GM23338 (cell line): ENCODE results near the gene TMEM255B. TPM values are rescaled to one million over a fixed set of nuclear protein-coding genes. Genes with fewer than 3 reads are reported as not detected.

Experiments used
- ATAC-seq: fragments of 200-7000 bp; cut with Tn5 transposase; 3 replicates; pipeline ENCODE4 v1.9.1; 2020
- DNase-seq: peaks from one replicate; pipeline ENCODE4 v3.0.0-alpha.2; 2015; ENCODE audit warnings: low spot score
- H2AFZ ChIP-seq: fragments of 200-600 bp; sonication (generic); 2 replicates; pipeline ENCODE4 v1.8.0; 2016; ENCODE audit warnings: antibody characterized with exemption, mild to moderate bottlenecking, moderate library complexity
- H3F3A ChIP-seq: fragments of 200-600 bp; sonication (generic); replicated peaks from 2 replicates; pipeline ENCODE4 v1.8.0; 2017; ENCODE audit warnings: antibody characterized with exemption, mixed run types, low read depth
- H3K27ac ChIP-seq: fragments of 200-600 bp; sonication (generic); 2 replicates; pipeline ENCODE4 v1.6.1; 2016; ENCODE audit warnings: low read depth
- H3K27me3 ChIP-seq: fragments of 200-600 bp; sonication (generic); 2 replicates; pipeline ENCODE4 v1.8.0; 2016; ENCODE audit warnings: mild to moderate bottlenecking, mixed run types, moderate library complexity; ENCODE audit not compliant: insufficient read depth
- H3K36me3 ChIP-seq: fragments of 200-600 bp; sonication (generic); 2 replicates; pipeline ENCODE4 v1.8.0; 2016; ENCODE audit warnings: mild to moderate bottlenecking; ENCODE audit not compliant: insufficient read depth
- H3K4me1 ChIP-seq: fragments of 200-600 bp; sonication (generic); 2 replicates; pipeline ENCODE4 v1.8.0; 2016; ENCODE audit warnings: mild to moderate bottlenecking, moderate library complexity; ENCODE audit not compliant: insufficient read depth
- H3K4me2 ChIP-seq: fragments of 200-600 bp; sonication (generic); 2 replicates; pipeline ENCODE4 v1.7.1; 2017; ENCODE audit warnings: mixed run types
- H3K4me3 ChIP-seq: fragments of 200-600 bp; sonication (generic); 2 replicates; pipeline ENCODE4 v1.6.1; 2016; ENCODE audit warnings: mixed run types
- H3K79me2 ChIP-seq: fragments of 200-600 bp; sonication (generic); replicated peaks from 2 replicates; pipeline ENCODE4 v1.8.0; 2017; ENCODE audit warnings: mild to moderate bottlenecking; ENCODE audit not compliant: insufficient read depth
- H3K9me2 ChIP-seq: fragments of 200-600 bp; sonication (generic); 2 replicates; pipeline ENCODE4 v1.8.0; 2017; ENCODE audit not compliant: insufficient read depth
- H4K20me1 ChIP-seq: fragments of 200-600 bp; sonication (generic); replicated peaks from 2 replicates; pipeline ENCODE4 v1.8.0; 2017; ENCODE audit warnings: mild to moderate bottlenecking; ENCODE audit not compliant: insufficient read depth
- H3K27ac Mint-ChIP-seq: 2 replicates; pipeline ENCODE4 v1.8.0; 2020; ENCODE audit warnings: inconsistent platforms, mild to moderate bottlenecking, moderate library complexity, mixed read lengths
- H3K27me3 Mint-ChIP-seq: 3 replicates; pipeline ENCODE4 v1.8.0; 2022; ENCODE audit warnings: low read depth, mild to moderate bottlenecking, moderate library complexity, mixed read lengths, inconsistent platforms; ENCODE audit not compliant: insufficient read depth, poor library complexity
- H3K36me3 Mint-ChIP-seq: 3 replicates; pipeline ENCODE4 v1.8.0; 2021; ENCODE audit warnings: low read depth, mild to moderate bottlenecking, inconsistent platforms, moderate library complexity, mixed read lengths
- H3K4me1 Mint-ChIP-seq: 3 replicates; pipeline ENCODE4 v1.8.0; 2020; ENCODE audit warnings: mild to moderate bottlenecking, inconsistent platforms, mixed read lengths
- H3K4me3 Mint-ChIP-seq: 3 replicates; pipeline ENCODE4 v1.8.0; 2021; ENCODE audit warnings: moderate library complexity, mild to moderate bottlenecking, inconsistent platforms, mixed read lengths
- H3K9me3 Mint-ChIP-seq: 3 replicates; pipeline ENCODE4 v1.8.0; 2020; ENCODE audit warnings: moderate library complexity, mild to moderate bottlenecking, inconsistent platforms, mixed read lengths
- EZH2 ChIP-seq: fragments of 200-600 bp; sonication (generic); IDR thresholded peaks from one replicate; pipeline ENCODE4 v1.8.0; 2017; ENCODE audit warnings: antibody characterized with exemption, mild to moderate bottlenecking, low read depth; ENCODE audit not compliant: unreplicated experiment
- JUNB ChIP-seq: IDR thresholded peaks from one replicate; pipeline ENCODE4 v1.6.1; 2016; ENCODE audit warnings: antibody characterized with exemption; ENCODE audit not compliant: unreplicated experiment
- NANOG ChIP-seq: IDR thresholded peaks from 2 replicates; pipeline ENCODE4 v1.6.1; 2016; ENCODE audit warnings: antibody characterized with exemption, borderline replicate concordance
- POLR2AphosphoS5 ChIP-seq: IDR thresholded peaks from 2 replicates; pipeline ENCODE4 v1.6.1; 2016; ENCODE audit warnings: antibody characterized with exemption, low read depth
- ZNF114 ChIP-seq: fragments of 250-450 bp; sonication (Bioruptor Pico); IDR thresholded peaks from 2 replicates; pipeline ENCODE4 v1.5.0; 2020; ENCODE audit warnings: mild to moderate bottlenecking, moderate library complexity
- ZNF331 ChIP-seq: fragments of 250-450 bp; sonication (Bioruptor Pico); IDR thresholded peaks from 2 replicates; pipeline ENCODE4 v1.5.0; 2020; ENCODE audit warnings: low read depth, mild to moderate bottlenecking, moderate library complexity
- polyA plus RNA-seq: library from polyadenylated mRNA; unstranded; fragments of >200 nt; fragmentation: Nextera tagmentation; extraction: Ambion mirVana; gene quantifications from 2 replicates; pipeline ENCODE4 v1.2.1, GENCODE V29; 2016
- total RNA-seq: library from RNA; depleted of rRNA; stranded (reverse); fragments of >200 nt; shearing (Covaris generic); gene quantifications from 2 replicates; pipeline ENCODE4 v1.2.3, GENCODE V29; 2014
- TF ChIP-seq, protein P1 (sequence below), 2 experiments: fragments of 200-600 bp in 1 of 2; sonication (generic) in 1 of 2; conservative IDR thresholded peaks; 2 replicates each; pipeline versions ENCODE4 v1.5.1 to v1.6.1; 2016 to 2017; ENCODE audit warnings: antibody characterized with exemption in 2 of 2, low read depth in 2 of 2, mild to moderate bottlenecking in 2 of 2, moderate library complexity in 1 of 2
- TF ChIP-seq, protein P2 (sequence below): IDR thresholded peaks from one replicate; pipeline ENCODE4 v1.6.1; 2018; ENCODE audit warnings: antibody characterized with exemption; ENCODE audit not compliant: unreplicated experiment
- TF ChIP-seq, protein P3 (sequence below): fragments of 250-450 bp; sonication (Bioruptor Pico); IDR thresholded peaks from 2 replicates; pipeline ENCODE4 v1.5.0; 2020; ENCODE audit warnings: mild to moderate bottlenecking, moderate library complexity
- TF ChIP-seq, protein P4 (sequence below): IDR thresholded peaks from 2 replicates; pipeline ENCODE4 v1.6.1; 2016; ENCODE audit warnings: antibody characterized with exemption

The TMEM255B gene
- total and polyA plus RNA-seq, 2 experiments from 2014 or later = 0.69 to 4.4 TPM

DNA sequence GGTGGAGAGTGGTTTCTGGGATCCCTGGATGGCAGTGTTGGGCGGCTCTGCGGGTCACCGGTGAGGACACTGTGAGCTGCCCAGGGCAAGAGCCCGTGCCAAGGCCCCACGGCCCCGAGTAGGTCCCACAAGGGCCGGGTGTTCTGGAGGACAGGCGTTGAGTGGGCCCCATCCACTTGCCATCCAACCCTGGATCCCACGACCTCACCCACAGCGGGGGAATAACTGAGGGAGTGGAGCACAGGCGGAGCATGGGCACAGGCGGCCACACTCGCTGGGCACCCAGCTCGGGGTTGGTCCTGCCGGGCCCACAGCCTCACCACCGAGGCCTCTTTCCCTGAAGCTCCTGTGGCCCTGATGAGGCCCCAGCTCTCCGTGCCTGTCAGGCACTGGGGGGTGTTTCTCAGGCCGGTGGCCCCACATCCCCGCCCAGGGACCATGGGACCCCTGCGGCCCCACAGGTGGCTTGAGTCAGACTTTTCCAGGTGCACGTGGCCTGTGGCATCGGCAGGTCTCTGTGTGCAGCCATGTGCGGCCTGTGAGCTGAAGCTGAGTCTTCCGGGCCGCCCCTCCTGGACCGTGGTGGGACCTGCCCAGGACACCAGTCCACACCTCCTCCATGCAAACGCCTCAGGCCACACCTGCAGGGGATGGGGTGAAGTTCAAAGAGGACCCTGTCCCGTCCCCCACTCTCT lies 16.6 kb downstream of the TMEM255B start:
- Histone ChIP-seq H3K9me2 (0 out of 2 replicates have a peak, but pooled peaks cover 3% of the 10 kb centered on the region), H2AFZ (no peak overlapping the region), H4K20me1 (no peaks in the 10 kb centered on the region), H3F3A (no peaks in the 10 kb centered on the region), H3K79me2 (no peaks in the 10 kb centered on the region), H3K4me1 (no peaks in the 10 kb centered on the region), H3K4me2 (no peak overlapping the region), H3K4me3 (no peak overlapping the region), H3K27ac (no peak overlapping the region), H3K36me3 (no peaks in the 10 kb centered on the region), H3K27me3 (no peaks in the 10 kb centered on the region)
- no peaks in the 10 kb centered on the region for H3K9me3 Mint-ChIP-seq
- H3K4me3 Mint-ChIP-seq = no peak overlapping the region
- no peaks in the 10 kb centered on the region for H3K36me3 Mint-ChIP-seq
- TF ChIP-seq EZH2 (no peak), ZNF114 (CRISPR knock-in tag) (no peak), JUNB (no peak), POLR2AphosphoS5 (no peak), ZNF331 (CRISPR knock-in tag) (no peak), NANOG (no peak)
- TF ChIP-seq, protein P1, sequence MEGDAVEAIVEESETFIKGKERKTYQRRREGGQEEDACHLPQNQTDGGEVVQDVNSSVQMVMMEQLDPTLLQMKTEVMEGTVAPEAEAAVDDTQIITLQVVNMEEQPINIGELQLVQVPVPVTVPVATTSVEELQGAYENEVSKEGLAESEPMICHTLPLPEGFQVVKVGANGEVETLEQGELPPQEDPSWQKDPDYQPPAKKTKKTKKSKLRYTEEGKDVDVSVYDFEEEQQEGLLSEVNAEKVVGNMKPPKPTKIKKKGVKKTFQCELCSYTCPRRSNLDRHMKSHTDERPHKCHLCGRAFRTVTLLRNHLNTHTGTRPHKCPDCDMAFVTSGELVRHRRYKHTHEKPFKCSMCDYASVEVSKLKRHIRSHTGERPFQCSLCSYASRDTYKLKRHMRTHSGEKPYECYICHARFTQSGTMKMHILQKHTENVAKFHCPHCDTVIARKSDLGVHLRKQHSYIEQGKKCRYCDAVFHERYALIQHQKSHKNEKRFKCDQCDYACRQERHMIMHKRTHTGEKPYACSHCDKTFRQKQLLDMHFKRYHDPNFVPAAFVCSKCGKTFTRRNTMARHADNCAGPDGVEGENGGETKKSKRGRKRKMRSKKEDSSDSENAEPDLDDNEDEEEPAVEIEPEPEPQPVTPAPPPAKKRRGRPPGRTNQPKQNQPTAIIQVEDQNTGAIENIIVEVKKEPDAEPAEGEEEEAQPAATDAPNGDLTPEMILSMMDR (conservative IDR thresholded peaks at IDR 0.05; ENCODE audit: low read depth in 2 of 2) = no peak
- TF ChIP-seq, protein P2, sequence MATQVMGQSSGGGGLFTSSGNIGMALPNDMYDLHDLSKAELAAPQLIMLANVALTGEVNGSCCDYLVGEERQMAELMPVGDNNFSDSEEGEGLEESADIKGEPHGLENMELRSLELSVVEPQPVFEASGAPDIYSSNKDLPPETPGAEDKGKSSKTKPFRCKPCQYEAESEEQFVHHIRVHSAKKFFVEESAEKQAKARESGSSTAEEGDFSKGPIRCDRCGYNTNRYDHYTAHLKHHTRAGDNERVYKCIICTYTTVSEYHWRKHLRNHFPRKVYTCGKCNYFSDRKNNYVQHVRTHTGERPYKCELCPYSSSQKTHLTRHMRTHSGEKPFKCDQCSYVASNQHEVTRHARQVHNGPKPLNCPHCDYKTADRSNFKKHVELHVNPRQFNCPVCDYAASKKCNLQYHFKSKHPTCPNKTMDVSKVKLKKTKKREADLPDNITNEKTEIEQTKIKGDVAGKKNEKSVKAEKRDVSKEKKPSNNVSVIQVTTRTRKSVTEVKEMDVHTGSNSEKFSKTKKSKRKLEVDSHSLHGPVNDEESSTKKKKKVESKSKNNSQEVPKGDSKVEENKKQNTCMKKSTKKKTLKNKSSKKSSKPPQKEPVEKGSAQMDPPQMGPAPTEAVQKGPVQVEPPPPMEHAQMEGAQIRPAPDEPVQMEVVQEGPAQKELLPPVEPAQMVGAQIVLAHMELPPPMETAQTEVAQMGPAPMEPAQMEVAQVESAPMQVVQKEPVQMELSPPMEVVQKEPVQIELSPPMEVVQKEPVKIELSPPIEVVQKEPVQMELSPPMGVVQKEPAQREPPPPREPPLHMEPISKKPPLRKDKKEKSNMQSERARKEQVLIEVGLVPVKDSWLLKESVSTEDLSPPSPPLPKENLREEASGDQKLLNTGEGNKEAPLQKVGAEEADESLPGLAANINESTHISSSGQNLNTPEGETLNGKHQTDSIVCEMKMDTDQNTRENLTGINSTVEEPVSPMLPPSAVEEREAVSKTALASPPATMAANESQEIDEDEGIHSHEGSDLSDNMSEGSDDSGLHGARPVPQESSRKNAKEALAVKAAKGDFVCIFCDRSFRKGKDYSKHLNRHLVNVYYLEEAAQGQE = no peak
- TF ChIP-seq, protein P3, sequence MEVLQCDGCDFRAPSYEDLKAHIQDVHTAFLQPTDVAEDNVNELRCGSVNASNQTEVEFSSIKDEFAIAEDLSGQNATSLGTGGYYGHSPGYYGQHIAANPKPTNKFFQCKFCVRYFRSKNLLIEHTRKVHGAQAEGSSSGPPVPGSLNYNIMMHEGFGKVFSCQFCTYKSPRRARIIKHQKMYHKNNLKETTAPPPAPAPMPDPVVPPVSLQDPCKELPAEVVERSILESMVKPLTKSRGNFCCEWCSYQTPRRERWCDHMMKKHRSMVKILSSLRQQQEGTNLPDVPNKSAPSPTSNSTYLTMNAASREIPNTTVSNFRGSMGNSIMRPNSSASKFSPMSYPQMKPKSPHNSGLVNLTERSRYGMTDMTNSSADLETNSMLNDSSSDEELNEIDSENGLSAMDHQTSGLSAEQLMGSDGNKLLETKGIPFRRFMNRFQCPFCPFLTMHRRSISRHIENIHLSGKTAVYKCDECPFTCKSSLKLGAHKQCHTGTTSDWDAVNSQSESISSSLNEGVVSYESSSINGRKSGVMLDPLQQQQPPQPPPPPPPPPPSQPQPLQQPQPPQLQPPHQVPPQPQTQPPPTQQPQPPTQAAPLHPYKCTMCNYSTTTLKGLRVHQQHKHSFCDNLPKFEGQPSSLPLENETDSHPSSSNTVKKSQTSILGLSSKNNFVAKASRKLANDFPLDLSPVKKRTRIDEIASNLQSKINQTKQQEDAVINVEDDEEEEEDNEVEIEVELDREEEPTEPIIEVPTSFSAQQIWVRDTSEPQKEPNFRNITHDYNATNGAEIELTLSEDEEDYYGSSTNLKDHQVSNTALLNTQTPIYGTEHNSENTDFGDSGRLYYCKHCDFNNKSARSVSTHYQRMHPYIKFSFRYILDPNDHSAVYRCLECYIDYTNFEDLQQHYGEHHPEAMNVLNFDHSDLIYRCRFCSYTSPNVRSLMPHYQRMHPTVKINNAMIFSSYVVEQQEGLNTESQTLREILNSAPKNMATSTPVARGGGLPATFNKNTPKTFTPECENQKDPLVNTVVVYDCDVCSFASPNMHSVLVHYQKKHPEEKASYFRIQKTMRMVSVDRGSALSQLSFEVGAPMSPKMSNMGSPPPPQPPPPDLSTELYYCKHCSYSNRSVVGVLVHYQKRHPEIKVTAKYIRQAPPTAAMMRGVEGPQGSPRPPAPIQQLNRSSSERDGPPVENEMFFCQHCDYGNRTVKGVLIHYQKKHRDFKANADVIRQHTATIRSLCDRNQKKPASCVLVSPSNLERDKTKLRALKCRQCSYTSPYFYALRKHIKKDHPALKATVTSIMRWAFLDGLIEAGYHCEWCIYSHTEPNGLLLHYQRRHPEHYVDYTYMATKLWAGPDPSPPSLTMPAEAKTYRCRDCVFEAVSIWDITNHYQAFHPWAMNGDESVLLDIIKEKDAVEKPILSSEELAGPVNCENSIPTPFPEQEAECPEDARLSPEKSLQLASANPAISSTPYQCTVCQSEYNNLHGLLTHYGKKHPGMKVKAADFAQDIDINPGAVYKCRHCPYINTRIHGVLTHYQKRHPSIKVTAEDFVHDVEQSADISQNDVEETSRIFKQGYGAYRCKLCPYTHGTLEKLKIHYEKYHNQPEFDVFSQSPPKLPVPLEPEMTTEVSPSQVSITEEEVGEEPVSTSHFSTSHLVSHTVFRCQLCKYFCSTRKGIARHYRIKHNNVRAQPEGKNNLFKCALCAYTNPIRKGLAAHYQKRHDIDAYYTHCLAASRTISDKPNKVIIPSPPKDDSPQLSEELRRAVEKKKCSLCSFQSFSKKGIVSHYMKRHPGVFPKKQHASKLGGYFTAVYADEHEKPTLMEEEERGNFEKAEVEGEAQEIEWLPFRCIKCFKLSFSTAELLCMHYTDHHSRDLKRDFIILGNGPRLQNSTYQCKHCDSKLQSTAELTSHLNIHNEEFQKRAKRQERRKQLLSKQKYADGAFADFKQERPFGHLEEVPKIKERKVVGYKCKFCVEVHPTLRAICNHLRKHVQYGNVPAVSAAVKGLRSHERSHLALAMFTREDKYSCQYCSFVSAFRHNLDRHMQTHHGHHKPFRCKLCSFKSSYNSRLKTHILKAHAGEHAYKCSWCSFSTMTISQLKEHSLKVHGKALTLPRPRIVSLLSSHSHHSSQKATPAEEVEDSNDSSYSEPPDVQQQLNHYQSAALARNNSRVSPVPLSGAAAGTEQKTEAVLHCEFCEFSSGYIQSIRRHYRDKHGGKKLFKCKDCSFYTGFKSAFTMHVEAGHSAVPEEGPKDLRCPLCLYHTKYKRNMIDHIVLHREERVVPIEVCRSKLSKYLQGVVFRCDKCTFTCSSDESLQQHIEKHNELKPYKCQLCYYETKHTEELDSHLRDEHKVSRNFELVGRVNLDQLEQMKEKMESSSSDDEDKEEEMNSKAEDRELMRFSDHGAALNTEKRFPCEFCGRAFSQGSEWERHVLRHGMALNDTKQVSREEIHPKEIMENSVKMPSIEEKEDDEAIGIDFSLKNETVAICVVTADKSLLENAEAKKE (CRISPR knock-in tag) = no peak
- TF ChIP-seq, protein P4, sequence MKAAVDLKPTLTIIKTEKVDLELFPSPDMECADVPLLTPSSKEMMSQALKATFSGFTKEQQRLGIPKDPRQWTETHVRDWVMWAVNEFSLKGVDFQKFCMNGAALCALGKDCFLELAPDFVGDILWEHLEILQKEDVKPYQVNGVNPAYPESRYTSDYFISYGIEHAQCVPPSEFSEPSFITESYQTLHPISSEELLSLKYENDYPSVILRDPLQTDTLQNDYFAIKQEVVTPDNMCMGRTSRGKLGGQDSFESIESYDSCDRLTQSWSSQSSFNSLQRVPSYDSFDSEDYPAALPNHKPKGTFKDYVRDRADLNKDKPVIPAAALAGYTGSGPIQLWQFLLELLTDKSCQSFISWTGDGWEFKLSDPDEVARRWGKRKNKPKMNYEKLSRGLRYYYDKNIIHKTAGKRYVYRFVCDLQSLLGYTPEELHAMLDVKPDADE = no peak
- DNase-seq (no peak), ATAC-seq (no peak)
- H3K27me3 Mint-ChIP-seq = peaks cover 6% of the 10 kb centered on the region
- no peaks in the 10 kb centered on the region for H3K4me1 Mint-ChIP-seq
- H3K27ac Mint-ChIP-seq = no peak overlapping the region
